ENCODE data around the gene KATNA1. TPM values are rescaled to one million over a fixed set of nuclear protein-coding genes. Genes with fewer than 3 reads are reported as not detected.
A peak's percentile ranks its signal among the peaks of the same experiment; 100 is the strongest.

The KATNA1 gene
- total and polyA plus RNA-seq, 2 donors (not counting 3 experiments of a cell fraction or from before 2014, with no cell fraction given): 9.9 to 15.9 TPM

- dilution Hi-C loops (cut with MboI; ENCODE audit: extremely low pct_ligation_motif_present, low sequenced_read_pairs): no loop called here
- BruUV-seq (replicated peaks): no TSS peak
Measured at GRCh38 chr6:149567194-149567586, 81.3 kb downstream of the KATNA1 start.

More at GRCh38 chr6:149567194-149567586, 81.3 kb downstream of the KATNA1 start:
- H3K4me3 ChIP-seq (replicated peaks in 1 of 3; ENCODE audit: insufficient read depth in 1 of 3, low read depth in 1 of 3, low read length in 3 of 3): peak overlapping the region; percentile 69 to 93 (median 75)
- no peak for DNase-seq (ENCODE audit: low read depth, low spot score)
- H3K9me1 ChIP-seq (replicated peaks; ENCODE audit: control insufficient read depth, extremely low read depth, insufficient read depth, low read length): no peaks in the 10 kb centered on the region
- no peak for FAIRE-seq
- ChIA-PET CTCF (interaction anchor here (1.9 kb wide), 1 partner anchor 19 kb away, joined by 6 read pairs; no protein-coding TSS in a partner anchor), POLR2A (no interaction called here)
- H3K79me2 ChIP-seq (ENCODE audit: control insufficient read depth, insufficient read depth, low read length): peaks cover 19% of the 10 kb centered on the region
- peak overlapping the region; percentile 67 for H2AFZ ChIP-seq (ENCODE audit: low read depth, low read length)
- no peaks in the 10 kb centered on the region for H3K36me3 ChIP-seq (ENCODE audit: control insufficient read depth in 2 of 2, extremely low read depth in 1 of 2, insufficient read depth in 2 of 2, low read length in 2 of 2)
- H3K4me1 ChIP-seq (ENCODE audit: control insufficient read depth, extremely low read depth, insufficient read depth, low read length): peaks cover 16% of the 10 kb centered on the region
- H3K27me3 ChIP-seq (ENCODE audit: control insufficient read depth in 2 of 2, insufficient read depth in 2 of 2, low read length in 2 of 2): no peaks in the 10 kb centered on the region
- TF ChIP-seq MYC (IDR thresholded peaks at IDR 0.05; ENCODE audit: low read depth, low read length) (no peak), CTCF (IDR thresholded peaks at IDR 0.05; ENCODE audit: extremely low read depth in 1 of 2, insufficient read depth in 1 of 2, low read depth in 1 of 2, low read length in 2 of 2) (no peak), GATA2 (IDR thresholded peaks at IDR 0.05; ENCODE audit: insufficient read depth, insufficient read length, low read depth, low read length) (no peak), POLR2AphosphoS5 (IDR thresholded peaks at IDR 0.05; ENCODE audit: insufficient read depth, low read depth, low read length) (no peak), JUN (IDR thresholded peaks at IDR 0.05; ENCODE audit: borderline replicate concordance, insufficient read depth, insufficient read length, low read depth) (no peak), FOS (IDR thresholded peaks at IDR 0.05; ENCODE audit: borderline replicate concordance, insufficient read depth, low read length) (no peak), MAX (IDR thresholded peaks at IDR 0.05; ENCODE audit: insufficient read depth, insufficient read length) (no peak), EZH2 (IDR thresholded peaks at IDR 0.05; ENCODE audit: borderline replicate concordance, low read depth, low read length, severe bottlenecking) (no peak), POLR2A (IDR thresholded peaks at IDR 0.05; ENCODE audit: low read depth, low read length) (no peak)
- no peaks in the 10 kb centered on the region for H3K9me3 ChIP-seq (replicated peaks; ENCODE audit: control insufficient read depth, insufficient read depth, low read length)
- peak overlapping the region; percentile 87 for H3K9ac ChIP-seq (replicated peaks; ENCODE audit: extremely low read depth, insufficient read depth, low read length)
- peak overlapping the region; percentile 36 for H3K4me2 ChIP-seq (ENCODE audit: insufficient read depth, low read length)
- no peaks in the 10 kb centered on the region for H4K20me1 ChIP-seq (replicated peaks; ENCODE audit: control insufficient read depth, extremely low read depth, insufficient read depth, low read length)
- H3K27ac ChIP-seq (ENCODE audit: insufficient read depth, low read depth, low read length): no peak overlapping the region
- intact Hi-C loops (cut with micrococcal nuclease): loop anchor here (2.0 to 5.0 kb wide), 4 partner anchors 82 to 355 kb away; partner anchors contain the start of genes KATNA1, LATS1, LRP11 and RAET1G

All from endothelial cell of umbilical vein (primary cell).